RWPE1 (cell line): ENCODE results near the gene PDGFB.
A peak's percentile ranks its signal among the peaks of the same experiment; 100 is the strongest.

Experiments used
- CTCF ChIA-PET: fragments of 350-600 bp; sonication (Branson Sonifier 250); formaldehyde crosslinking; extraction: SDS; loops from one replicate; lab custom pipeline; 2021; lab: Yijun Ruan, JAX
- POLR2A ChIA-PET: fragments of 400-600 bp; formaldehyde crosslinking; extraction: SDS; loops from one replicate; lab custom pipeline; 2020; ENCODE audit warnings: antibody characterized with exemption; ENCODE audit not compliant: low non-redundant PET; lab: Yijun Ruan, JAX
- DNase-seq: peaks from one replicate; pipeline ENCODE4 v3.0.0; 2012; ENCODE audit warnings: low spot score
- H3K27ac ChIP-seq: fragments of 450-650 bp; 2 replicates; pipeline ENCODE4 v1.5.1; 2017
- CTCF ChIP-seq: fragments of 450-650 bp; conservative IDR thresholded peaks from 2 replicates; pipeline ENCODE4 v1.5.1; 2017; ENCODE audit warnings: low read depth, mild to moderate bottlenecking

PDGFB gene

GRCh38 chr22:39207141-39208012 is 37.4 kb downstream of the PDGFB start:
- POLR2A ChIA-PET, result no interaction called here
- H3K27ac ChIP-seq, result peak overlapping the region; percentile 93
- DNase-seq, result peak; percentile 55
- CTCF ChIA-PET, result no interaction called here
- TF ChIP-seq CTCF, result no peak

- ChIA-PET CTCF (interaction anchor here (0.6 to 0.7 kb wide), 2 partner anchors 15 to 105 kb away, joined by 3 read pairs; no protein-coding TSS in a partner anchor), POLR2A (no interaction called here)
- TF ChIP-seq CTCF, result no peak
- peak overlapping the region; percentile 93 for H3K27ac ChIP-seq
- no peak for DNase-seq
These were observed 38.3 kb downstream of the PDGFB start for GRCh38 chr22:39206491-39206890.

- peak; percentile 82 for DNase-seq
- POLR2A ChIA-PET, result no interaction called here
- CTCF ChIA-PET, result interaction anchor here (0.7 kb wide), 1 partner anchor 231 kb away, joined by 5 read pairs; no protein-coding TSS in a partner anchor
- peak overlapping the region; percentile 93 for H3K27ac ChIP-seq
- TF ChIP-seq CTCF, result no peak
These were observed 39.3 kb downstream of the PDGFB start for GRCh38 chr22:39205344-39206021.

GRCh38 chr22:39204216-39204615 is 40.6 kb downstream of the PDGFB start:
- peak overlapping the region; percentile 93 for H3K27ac ChIP-seq
- POLR2A ChIA-PET, result no interaction called here
- DNase-seq, result no peak
- CTCF ChIA-PET, result interaction anchor here (0.6 kb wide), 1 partner anchor 34 kb away, joined by 3 read pairs; no protein-coding TSS in a partner anchor
- no peak for TF ChIP-seq CTCF

- DNase-seq, result no peak
- no peak overlapping the region for H3K27ac ChIP-seq
- CTCF ChIA-PET, result no interaction called here
- TF ChIP-seq CTCF, result no peak
- POLR2A ChIA-PET, result no interaction called here
These were observed 47.2 kb downstream of the PDGFB start for GRCh38 chr22:39197578-39197977.

- ChIA-PET CTCF (no interaction called here), POLR2A (no interaction called here)
- no peak overlapping the region for H3K27ac ChIP-seq
- DNase-seq, result no peak
- TF ChIP-seq CTCF, result no peak
These were observed 50.7 kb downstream of the PDGFB start for GRCh38 chr22:39194098-39194497.
